Purkinje cell (primary cell): ENCODE measurements around the gene DNAJB7. TPM values are rescaled to one million over a fixed set of nuclear protein-coding genes. Genes with fewer than 3 reads are reported as not detected.

ENCODE experiments used
- polyA plus RNA-seq: library from polyadenylated mRNA; unstranded; fragments of >200 nt; fragmentation: Nextera tagmentation; gene quantifications from 2 replicates; pipeline ENCODE4 v1.2.1, GENCODE V29; 2014

DNAJB7 gene
- polyA plus RNA-seq: not detected in 2 replicates

GRCh38 chr22:40862013-40862412 is at the start of gene DNAJB7:
Gene DNAJB7, minus strand, starts transcription at chr22:40862113. Its CDS starts 119 bp downstream, at chr22:40861994.

GRCh38 chr22:40856513-40857308 is 5.2 kb downstream of the DNAJB7 start, which contains the start of the genes ST13 and XPNPEP3:
Gene ST13, minus strand, starts transcription at chr22:40856639. Its CDS starts 99 bp downstream, at chr22:40856540.
Gene XPNPEP3, plus strand, starts transcription at chr22:40857148. Its CDS starts 34 bp downstream, at chr22:40857182.

DNA sequence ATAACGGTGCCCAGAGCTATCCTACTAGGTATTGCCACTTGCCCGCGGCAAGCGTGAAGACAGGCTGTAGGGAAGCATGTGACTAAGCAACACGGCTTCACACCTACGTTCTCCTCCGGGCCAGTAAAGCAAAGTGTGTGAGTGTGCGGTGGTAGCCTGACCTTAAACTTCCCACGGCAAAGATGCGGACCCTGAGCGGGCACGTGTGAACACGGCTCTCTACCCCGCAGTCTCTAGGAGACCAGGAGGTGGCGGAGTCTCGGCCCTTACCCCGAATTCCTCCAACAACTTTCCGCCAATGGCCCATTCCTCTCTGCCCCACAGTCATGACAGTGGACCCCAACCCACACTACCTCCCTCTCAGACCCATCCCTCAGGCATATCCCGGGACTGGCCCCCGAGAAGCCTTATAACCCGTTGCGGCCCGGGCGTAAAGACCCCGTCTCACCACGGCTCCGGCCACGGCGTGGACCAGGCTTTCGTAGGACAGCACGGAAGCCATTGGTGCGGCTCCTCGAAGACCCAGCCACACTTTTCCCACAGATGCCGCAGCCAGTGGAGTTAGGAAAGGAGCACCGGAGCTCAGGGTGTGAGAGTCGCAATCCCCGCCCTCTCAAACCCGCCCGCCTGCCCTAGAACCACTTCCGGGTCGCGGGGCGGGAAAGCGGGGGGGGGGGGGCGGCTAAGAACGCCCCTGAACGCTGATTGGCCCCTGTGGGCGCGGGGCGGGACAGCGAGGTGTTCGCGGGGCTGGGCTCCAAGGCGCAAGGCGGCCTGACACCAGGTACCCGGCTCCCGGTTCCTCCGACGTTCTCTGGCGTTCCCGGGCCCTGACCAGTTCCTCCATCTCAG is 42.9 kb downstream of the DNAJB7 start, which contains the start of gene SLC25A17:
Gene SLC25A17, minus strand, starts transcription at position 600 of the 852 bp plus-strand sequence. Its CDS starts 98 bp downstream, at position 502.

Other genes starting within 250 kb of the DNAJB7 start
- gene MRTFA, start 225.4 kb downstream of the DNAJB7 start, polyA plus RNA-seq: 2.9 and 3.1 TPM in 2 replicates
- gene MCHR1, start 182.6 kb downstream of the DNAJB7 start, polyA plus RNA-seq: 0.60 TPM in 1 of 2 replicates, not detected in the other
- 33.5 TPM in 2 replicates for gene SLC25A17, start 42.8 kb downstream of the DNAJB7 start, polyA plus RNA-seq
- gene ST13, start 5.5 kb downstream of the DNAJB7 start, polyA plus RNA-seq: 90.2 and 99.5 TPM in 2 replicates
- gene XPNPEP3, start 5.0 kb downstream of the DNAJB7 start, polyA plus RNA-seq: 4.4 and 10.4 TPM in 2 replicates
- gene RBX1, start 89.3 kb upstream of the DNAJB7 start, polyA plus RNA-seq: 331 and 341 TPM in 2 replicates
- gene EP300, start 230.5 kb upstream of the DNAJB7 start, polyA plus RNA-seq: 9.7 and 13.3 TPM in 2 replicates